GM12873 (cell line): ENCODE measurements around the gene RPS6KA3.

ENCODE experiments used
- TF ChIP-seq, protein P1 (sequence below): IDR thresholded peaks from 2 replicates; pipeline ENCODE4 v1.5.1; 2012; ENCODE audit warnings: low read depth, mild to moderate bottlenecking, moderate library complexity, low read length, control low read depth; ENCODE audit not compliant: insufficient read depth; ENCODE audit errors: missing control alignments

RPS6KA3 gene

GRCh38 chrX:20143111-20143510 lies 123.6 kb downstream of the RPS6KA3 start:
- TF ChIP-seq, protein P1, sequence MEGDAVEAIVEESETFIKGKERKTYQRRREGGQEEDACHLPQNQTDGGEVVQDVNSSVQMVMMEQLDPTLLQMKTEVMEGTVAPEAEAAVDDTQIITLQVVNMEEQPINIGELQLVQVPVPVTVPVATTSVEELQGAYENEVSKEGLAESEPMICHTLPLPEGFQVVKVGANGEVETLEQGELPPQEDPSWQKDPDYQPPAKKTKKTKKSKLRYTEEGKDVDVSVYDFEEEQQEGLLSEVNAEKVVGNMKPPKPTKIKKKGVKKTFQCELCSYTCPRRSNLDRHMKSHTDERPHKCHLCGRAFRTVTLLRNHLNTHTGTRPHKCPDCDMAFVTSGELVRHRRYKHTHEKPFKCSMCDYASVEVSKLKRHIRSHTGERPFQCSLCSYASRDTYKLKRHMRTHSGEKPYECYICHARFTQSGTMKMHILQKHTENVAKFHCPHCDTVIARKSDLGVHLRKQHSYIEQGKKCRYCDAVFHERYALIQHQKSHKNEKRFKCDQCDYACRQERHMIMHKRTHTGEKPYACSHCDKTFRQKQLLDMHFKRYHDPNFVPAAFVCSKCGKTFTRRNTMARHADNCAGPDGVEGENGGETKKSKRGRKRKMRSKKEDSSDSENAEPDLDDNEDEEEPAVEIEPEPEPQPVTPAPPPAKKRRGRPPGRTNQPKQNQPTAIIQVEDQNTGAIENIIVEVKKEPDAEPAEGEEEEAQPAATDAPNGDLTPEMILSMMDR = no peak

DNA sequence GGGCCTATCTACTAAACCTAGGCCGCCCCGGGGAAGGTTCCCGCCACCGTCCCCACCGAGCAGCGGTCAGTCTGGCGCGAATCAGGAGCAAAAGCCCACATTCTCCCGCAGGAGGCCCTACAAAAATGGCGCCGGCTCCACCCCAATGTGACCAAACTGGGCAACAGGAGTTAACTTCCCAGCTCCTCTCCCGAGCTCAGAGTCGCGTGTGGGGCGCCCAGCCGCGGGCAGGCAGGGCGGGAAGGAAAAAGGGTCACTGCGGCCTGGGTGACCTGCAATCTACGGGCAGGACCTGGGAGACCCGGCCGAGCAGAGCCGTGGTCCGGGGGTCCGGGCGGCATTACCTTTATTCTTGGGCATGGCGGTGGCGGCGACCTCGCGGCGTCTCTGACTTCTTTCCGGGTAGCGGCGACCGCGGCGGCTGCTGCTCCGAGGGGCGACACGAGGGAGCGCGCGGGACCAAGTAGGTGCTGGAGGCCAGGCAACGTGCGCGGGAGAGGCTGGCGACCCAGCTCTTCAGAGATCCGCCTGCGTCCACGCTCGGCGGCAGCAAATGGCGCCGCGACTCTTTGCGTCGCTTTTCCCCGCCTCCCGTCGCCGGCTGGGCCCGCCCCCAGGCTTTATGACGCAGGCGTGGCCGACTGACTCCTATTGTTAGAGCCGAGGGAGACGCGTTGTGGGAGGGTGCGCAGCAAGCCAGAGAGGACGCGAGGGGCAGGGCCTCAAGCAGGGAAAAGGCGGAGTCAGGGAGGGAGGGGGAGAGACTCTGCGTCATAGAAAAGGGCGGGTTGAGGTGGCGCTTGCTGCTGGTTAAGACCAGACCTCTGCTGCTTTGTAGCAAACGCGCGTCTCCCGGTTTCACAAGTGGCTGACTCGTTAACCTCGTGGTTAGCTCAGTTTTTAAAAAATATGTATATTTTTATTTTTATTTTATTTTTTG lies 125.2 kb downstream of the RPS6KA3 start, which contains the start of gene EIF1AX:
Gene EIF1AX, minus strand, starts transcription at position 558 of the 940 bp plus-strand sequence. Its CDS starts 198 bp downstream, at position 360.
- TF ChIP-seq, protein P1 = no peak

- TF ChIP-seq, protein P1 = no peak
These were observed 126.3 kb downstream of the RPS6KA3 start for GRCh38 chrX:20140420-20140819.

GRCh38 chrX:20139966-20140365 lies 126.7 kb downstream of the RPS6KA3 start:
- TF ChIP-seq, protein P1 = no peak

- TF ChIP-seq, protein P1 = no peak
These were observed 130.8 kb downstream of the RPS6KA3 start for GRCh38 chrX:20135944-20136343.

GRCh38 chrX:20132666-20133065 lies 134.0 kb downstream of the RPS6KA3 start:
- TF ChIP-seq, protein P1 = no peak

DNA sequence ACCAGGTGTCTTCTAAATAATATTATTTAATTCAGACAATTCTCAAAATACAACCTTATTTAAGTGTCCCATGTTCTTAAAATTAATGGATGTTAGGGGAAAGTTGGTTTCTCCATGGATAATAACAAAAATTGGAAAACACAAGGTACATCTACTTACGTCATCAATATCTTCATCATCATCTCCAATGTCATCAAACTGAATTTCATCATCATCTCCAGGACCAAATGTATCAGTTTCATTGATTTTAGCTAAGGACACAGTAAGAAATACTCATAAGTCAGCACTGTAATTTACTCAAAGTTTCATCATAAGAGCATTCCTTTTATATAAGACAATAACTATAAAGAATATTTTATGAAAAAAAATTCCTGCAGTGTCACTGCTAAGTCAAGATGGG lies 136.4 kb downstream of the RPS6KA3 start:
- TF ChIP-seq, protein P1 = no peak
